Stomach (tissue), 4 donors: Measurements from ENCODE around the gene AMBP.

Experiments
- CTCF ChIP-seq, 7 experiments: fragments of 450-650 bp in 4 of 7; fragments of 200-600 bp in 3 of 7; sonication (generic) in 3 of 7; IDR thresholded peaks; one replicate each; pipeline ENCODE4 v1.5.1; 2016 to 2019; ENCODE audit warnings: antibody characterized with exemption in 7 of 7, control low read depth in 2 of 7, mild to moderate bottlenecking in 1 of 7
- EP300 ChIP-seq: sonication (generic); formaldehyde crosslinking; IDR thresholded peaks from one replicate; pipeline ENCODE4 v1.6.1; 2017; ENCODE audit warnings: antibody characterized with exemption
- POLR2A ChIP-seq, 4 donors: fragments of 450-650 bp; IDR thresholded peaks; one replicate each; pipeline ENCODE4 v1.6.1; 2016; ENCODE audit warnings: antibody characterized with exemption in 4 of 4, control low read depth in 2 of 4, mild to moderate bottlenecking in 1 of 4, moderate library complexity in 1 of 4
- POLR2AphosphoS5 ChIP-seq, 3 donors: sonication (generic); formaldehyde crosslinking; IDR thresholded peaks; one replicate each; pipeline ENCODE4 v1.6.1; 2016; ENCODE audit warnings: antibody characterized with exemption in 3 of 3

DNA sequence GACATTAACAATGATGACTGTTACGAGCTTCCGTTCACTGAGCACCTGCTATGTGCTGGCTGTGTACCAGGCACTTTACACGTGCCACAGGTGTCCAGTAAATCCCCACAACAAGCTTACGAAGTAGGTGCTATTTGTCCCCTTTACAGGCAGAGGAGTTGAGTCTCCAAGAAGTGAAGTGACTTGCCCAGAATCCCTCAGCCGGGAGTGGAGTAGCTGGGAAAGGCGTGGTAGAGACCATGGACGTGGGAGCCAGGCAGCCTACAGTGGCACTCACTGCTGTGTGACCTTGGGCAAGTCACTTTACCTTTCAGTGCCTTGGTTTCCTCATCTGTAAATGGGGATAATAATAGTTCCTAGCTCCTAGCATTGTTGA is 669 bp upstream of the AMBP start:
- TF ChIP-seq CTCF (IDR thresholded peaks at IDR 0.05), result no peak
- no peak for TF ChIP-seq POLR2AphosphoS5 (IDR thresholded peaks at IDR 0.05)
- no peak for TF ChIP-seq POLR2A (IDR thresholded peaks at IDR 0.05)
- no peak for TF ChIP-seq EP300
